Right lobe of liver (tissue), 4 donors: ENCODE results near the gene DYNLL1.

ENCODE experiments used
- POLR2A ChIP-seq: fragments of 450-650 bp; IDR thresholded peaks from one replicate; pipeline ENCODE4 v1.6.1; 2017; ENCODE audit warnings: antibody characterized with exemption, mild to moderate bottlenecking
- TF ChIP-seq, protein P1 (sequence below), 4 donors: fragments of 200-600 bp in 3 of 4; fragments of 450-650 bp in 1 of 4; IDR thresholded peaks; one replicate each; pipeline versions ENCODE4 v1.5.1 to v1.8.0; 2016 to 2022; ENCODE audit warnings: antibody characterized with exemption in 4 of 4, mild to moderate bottlenecking in 2 of 4
- donor health status: DM: no; HTN: no; CAD: no.
- donor health status: DM: no; HTN: no; CAD: no.
- donor health status: DM: no; HTN: yes; CAD: no.

DNA sequence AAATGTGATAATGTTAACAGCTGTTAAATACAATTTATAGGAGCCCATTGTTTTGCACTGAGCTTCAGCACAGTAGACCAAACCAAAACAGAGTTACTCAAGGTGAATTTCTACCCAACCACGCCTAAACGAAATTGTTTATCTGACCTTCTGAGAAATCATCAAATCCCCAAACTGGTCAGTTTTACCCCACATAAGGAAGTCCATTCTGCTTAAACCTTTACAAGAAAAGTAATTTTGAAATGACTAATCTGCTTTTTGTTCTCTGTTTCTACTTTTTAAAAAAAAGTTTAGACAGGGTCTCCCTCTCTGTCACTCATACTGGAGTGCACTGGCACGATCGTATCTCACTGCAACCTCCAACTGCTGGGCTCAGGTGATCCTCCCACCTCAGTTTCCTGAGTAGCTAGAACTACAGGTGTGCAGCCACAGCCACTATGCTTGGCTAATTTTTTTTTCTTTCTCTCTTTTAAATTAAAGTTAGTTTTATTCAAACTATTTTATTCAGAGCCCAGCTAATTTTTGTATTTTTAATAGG is 36.9 kb downstream of the DYNLL1 start:
- TF ChIP-seq, protein P1, sequence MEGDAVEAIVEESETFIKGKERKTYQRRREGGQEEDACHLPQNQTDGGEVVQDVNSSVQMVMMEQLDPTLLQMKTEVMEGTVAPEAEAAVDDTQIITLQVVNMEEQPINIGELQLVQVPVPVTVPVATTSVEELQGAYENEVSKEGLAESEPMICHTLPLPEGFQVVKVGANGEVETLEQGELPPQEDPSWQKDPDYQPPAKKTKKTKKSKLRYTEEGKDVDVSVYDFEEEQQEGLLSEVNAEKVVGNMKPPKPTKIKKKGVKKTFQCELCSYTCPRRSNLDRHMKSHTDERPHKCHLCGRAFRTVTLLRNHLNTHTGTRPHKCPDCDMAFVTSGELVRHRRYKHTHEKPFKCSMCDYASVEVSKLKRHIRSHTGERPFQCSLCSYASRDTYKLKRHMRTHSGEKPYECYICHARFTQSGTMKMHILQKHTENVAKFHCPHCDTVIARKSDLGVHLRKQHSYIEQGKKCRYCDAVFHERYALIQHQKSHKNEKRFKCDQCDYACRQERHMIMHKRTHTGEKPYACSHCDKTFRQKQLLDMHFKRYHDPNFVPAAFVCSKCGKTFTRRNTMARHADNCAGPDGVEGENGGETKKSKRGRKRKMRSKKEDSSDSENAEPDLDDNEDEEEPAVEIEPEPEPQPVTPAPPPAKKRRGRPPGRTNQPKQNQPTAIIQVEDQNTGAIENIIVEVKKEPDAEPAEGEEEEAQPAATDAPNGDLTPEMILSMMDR (IDR thresholded peaks at IDR 0.05), result no peak
- TF ChIP-seq POLR2A, result no peak
